ENCODE measurements around the gene ZNF621. TPM values are rescaled to one million over a fixed set of nuclear protein-coding genes. Genes with fewer than 3 reads are reported as not detected.
A peak's percentile ranks its signal among the peaks of the same experiment; 100 is the strongest.
"Not testable (repeated sequence)": the region's sequence is repeated elsewhere in the genome, so short reads cannot be mapped to it uniquely, and the experiment has no call there.

ZNF621 gene
- polyA plus RNA-seq, 5 donors: 22.4 to 36.8 (median 33.7) TPM

- no peak for DNase-seq
These were observed 3.7 kb downstream of the ZNF621 start for GRCh38 chr3:40528426-40528825.

- no peak for DNase-seq
These were observed 7.5 kb downstream of the ZNF621 start for GRCh38 chr3:40532252-40532651.

GRCh38 chr3:40534283-40534682 is 9.5 kb downstream of the ZNF621 start:
- DNase-seq: no peak

DNA sequence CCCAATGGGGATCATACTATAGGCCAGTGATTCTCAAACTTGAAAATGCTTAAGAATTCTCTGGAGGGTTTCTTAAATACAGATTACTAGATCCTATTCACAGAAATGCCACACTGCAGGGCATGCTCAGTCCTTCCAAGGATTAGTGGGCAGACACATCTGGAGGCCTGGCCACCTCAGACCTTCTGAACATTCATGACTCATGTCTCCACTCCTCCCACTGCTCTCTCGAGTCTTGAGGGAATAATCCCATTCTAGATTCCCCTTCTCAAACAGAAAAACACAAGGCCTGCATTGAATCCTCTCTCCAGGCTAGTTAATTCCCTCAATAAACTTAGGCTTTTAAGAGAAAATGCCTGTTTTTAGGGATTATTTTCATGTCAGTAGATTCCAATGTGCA is 22.1 kb downstream of the ZNF621 start:
- no peak for DNase-seq

GRCh38 chr3:40550167-40550566 is 25.4 kb downstream of the ZNF621 start:
- DNase-seq: no peak

- DNase-seq: no peak
These were observed 32.9 kb downstream of the ZNF621 start for GRCh38 chr3:40557575-40558161.

- DNase-seq: not testable (repeated sequence)
These were observed 37.7 kb downstream of the ZNF621 start for GRCh38 chr3:40562482-40562881.

- DNase-seq: not testable (repeated sequence)
These were observed 40.9 kb downstream of the ZNF621 start for GRCh38 chr3:40565629-40566028.

DNA sequence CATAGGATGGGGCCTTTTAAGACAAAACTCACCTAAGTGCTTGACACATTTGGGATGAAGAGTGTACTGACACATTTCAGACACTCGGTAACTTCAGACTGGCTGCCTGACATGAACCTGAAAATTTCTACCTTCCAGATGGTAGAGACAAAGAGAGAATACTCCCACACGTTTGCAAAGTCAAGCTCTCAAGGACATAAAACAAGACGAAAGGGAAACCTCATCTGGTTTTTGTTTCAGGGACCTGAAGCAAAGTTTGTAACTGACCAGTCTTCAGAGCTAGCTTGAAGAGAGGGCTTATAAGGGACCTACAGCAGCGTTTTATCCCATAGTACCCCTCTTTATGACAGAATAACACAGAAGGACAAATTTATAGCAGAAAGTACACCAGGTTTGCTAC is 41.9 kb downstream of the ZNF621 start:
- no peak for DNase-seq

DNA sequence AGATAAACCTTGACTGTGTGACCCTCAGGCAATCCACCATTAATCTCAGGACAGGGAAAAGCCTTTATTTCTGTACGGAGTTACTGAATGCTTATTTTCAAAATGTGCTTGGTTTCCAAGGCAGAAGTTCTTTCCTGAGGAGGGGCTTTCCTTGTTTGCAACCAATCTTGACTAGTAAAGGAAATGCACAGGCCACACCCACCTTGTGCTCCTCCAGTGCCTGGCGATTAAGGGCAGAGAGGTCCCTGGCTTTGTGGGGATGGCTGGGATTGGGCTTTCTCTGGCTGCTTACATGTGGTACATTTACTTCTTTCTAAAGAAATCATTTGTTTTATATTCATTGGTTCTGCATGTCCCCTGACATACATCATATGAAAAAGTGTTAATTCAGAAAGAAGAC is 47.8 kb downstream of the ZNF621 start:
- no peak for DNase-seq

GRCh38 chr3:40574050-40574449 is 49.3 kb downstream of the ZNF621 start:
- no peak for DNase-seq

- no peak for DNase-seq
These were observed 49.9 kb downstream of the ZNF621 start for GRCh38 chr3:40574661-40575060.

- DNase-seq: no peak
These were observed 51.6 kb downstream of the ZNF621 start for GRCh38 chr3:40576396-40576795.

- DNase-seq: peak; percentile 37 to 58
These were observed 55.8 kb downstream of the ZNF621 start for GRCh38 chr3:40580494-40581091.

DNA sequence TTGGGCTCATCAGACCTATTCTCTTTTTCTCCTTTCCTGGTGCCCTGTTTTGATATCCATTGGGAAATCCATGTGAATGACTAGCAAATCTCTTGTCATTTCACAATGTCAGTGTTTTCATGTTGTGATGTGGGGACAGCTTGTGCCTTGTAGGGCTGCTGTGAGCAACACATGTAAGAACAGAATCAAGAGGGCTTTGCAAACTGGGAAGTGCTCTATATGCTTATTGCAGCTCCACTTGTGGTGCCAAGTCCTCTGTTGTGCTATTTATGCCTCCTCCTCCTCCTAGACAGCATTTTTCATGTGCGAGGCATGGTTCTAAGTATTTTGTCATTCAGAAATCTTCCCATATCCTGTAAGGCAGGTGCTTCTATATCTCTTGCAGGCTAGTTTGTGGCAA is 56.4 kb downstream of the ZNF621 start:
- DNase-seq: no peak

DNA sequence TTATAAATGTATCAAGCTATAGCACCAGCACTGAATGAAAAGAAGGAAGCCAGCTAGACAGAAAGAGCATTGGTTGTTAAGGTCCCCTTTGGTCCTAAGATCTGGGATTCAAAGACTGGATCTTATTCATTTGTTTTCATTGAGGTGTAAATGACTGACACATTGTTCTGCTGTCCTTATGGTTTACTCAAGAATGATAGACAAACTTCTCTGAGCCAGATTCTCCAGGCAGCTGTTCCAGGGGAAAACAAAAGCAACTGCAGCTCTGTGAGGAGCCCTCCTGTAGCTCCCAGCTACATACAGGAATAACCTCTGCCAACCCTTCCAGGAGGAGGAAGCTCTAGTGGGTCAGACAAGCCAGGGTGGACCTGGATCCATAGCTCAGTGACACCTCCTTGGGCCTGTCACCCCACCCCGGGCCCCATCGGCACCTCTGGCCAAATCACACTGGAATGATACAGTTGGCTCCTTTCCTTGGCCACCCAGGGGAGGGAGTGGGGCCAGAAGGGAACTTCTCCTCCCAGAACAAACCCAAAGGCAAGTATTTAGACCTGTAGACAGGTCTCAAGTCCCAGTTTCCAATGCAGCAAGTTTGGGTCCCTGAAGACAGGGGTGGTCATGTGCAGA is 57.8 kb downstream of the ZNF621 start:
- DNase-seq: no peak

- DNase-seq: no peak
These were observed 58.9 kb downstream of the ZNF621 start for GRCh38 chr3:40583691-40584090.

GRCh38 chr3:40584625-40585189 is 59.9 kb downstream of the ZNF621 start:
- DNase-seq: peak; percentile 70 to 79

- no peak for DNase-seq
These were observed 60.7 kb downstream of the ZNF621 start for GRCh38 chr3:40585381-40586016.

DNA sequence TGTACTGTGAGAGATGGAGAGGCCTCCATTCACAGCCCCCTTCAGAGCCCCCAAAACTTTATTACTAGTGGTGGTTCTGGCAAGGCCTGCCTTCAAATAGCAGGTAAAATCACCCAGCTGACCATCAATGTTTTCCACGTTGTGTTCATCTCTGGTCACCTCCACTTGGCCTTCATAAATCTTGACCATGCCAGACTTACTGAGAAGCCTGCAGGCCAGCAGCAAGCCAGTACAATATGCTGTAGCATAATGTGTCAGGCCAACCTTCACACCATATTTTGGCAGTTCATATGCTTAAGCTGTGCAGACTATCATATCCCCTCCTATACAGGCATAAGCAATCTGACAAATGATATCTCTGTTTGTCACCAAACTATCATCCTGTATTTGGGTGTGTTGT is 62.1 kb downstream of the ZNF621 start:
- DNase-seq: no peak

- DNase-seq: no peak
These were observed 63.6 kb downstream of the ZNF621 start for GRCh38 chr3:40588406-40588805.

Data from right lung (tissue), 5 donors.